ENCODE results near the gene PSORS1C1.

The PSORS1C1 gene

GRCh38 chr6:31142361-31142761, 27.8 kb downstream of the PSORS1C1 start:
- Histone ChIP-seq H3K27me3 (ENCODE audit: control insufficient read depth, low read length) (no peaks in the 10 kb centered on the region), H3K9me3 (ENCODE audit: control insufficient read depth, insufficient read depth, low read length) (no peaks in the 10 kb centered on the region), H3F3A (ENCODE audit: control insufficient read depth, insufficient read depth) (no peaks in the 10 kb centered on the region), H3K79me2 (ENCODE audit: control insufficient read depth, low read length) (no peaks in the 10 kb centered on the region), H3K4me2 (ENCODE audit: low read length) (no peak overlapping the region), H4K20me1 (ENCODE audit: control insufficient read depth, insufficient read depth, low read depth, low read length) (no peaks in the 10 kb centered on the region), H3K4me3 (ENCODE audit: low read length) (no peak overlapping the region), H3K9me2 (replicated peaks; ENCODE audit: control insufficient read depth, low read length) (no peaks in the 10 kb centered on the region), H3K4me1 (ENCODE audit: control insufficient read depth, low read length) (peaks cover 5% of the 10 kb centered on the region), H3K36me3 (ENCODE audit: control insufficient read depth, low read length) (peaks cover 12% of the 10 kb centered on the region), H3K27ac (ENCODE audit: low read depth, low read length) (no peak overlapping the region)
- TF ChIP-seq CTCF (IDR thresholded peaks at IDR 0.05; ENCODE audit: low read depth, low read length, poor library complexity, severe bottlenecking) (no peak), EZH2phosphoT487 (IDR thresholded peaks at IDR 0.05; ENCODE audit: borderline replicate concordance, low read length) (no peak)

- TF ChIP-seq EZH2phosphoT487 (IDR thresholded peaks at IDR 0.05; ENCODE audit: borderline replicate concordance, low read length) (no peak), CTCF (IDR thresholded peaks at IDR 0.05; ENCODE audit: low read depth, low read length, poor library complexity, severe bottlenecking) (no peak)
Measured at GRCh38 chr6:31143148-31143547, 28.5 kb downstream of the PSORS1C1 start.

GRCh38 chr6:31144296-31144969, 29.8 kb downstream of the PSORS1C1 start:
- Histone ChIP-seq H3K4me1 (ENCODE audit: control insufficient read depth, low read length) (no peaks in the 10 kb centered on the region), H3K9me2 (replicated peaks; ENCODE audit: control insufficient read depth, low read length) (no peaks in the 10 kb centered on the region), H4K20me1 (ENCODE audit: control insufficient read depth, insufficient read depth, low read depth, low read length) (no peaks in the 10 kb centered on the region), H3K9me3 (ENCODE audit: control insufficient read depth, insufficient read depth, low read length) (no peaks in the 10 kb centered on the region), H3K4me2 (ENCODE audit: low read length) (no peak overlapping the region), H3K27me3 (ENCODE audit: control insufficient read depth, low read length) (no peaks in the 10 kb centered on the region), H3F3A (ENCODE audit: control insufficient read depth, insufficient read depth) (no peaks in the 10 kb centered on the region), H3K4me3 (ENCODE audit: low read length) (no peak overlapping the region), H3K27ac (ENCODE audit: low read depth, low read length) (no peak overlapping the region), H3K79me2 (ENCODE audit: control insufficient read depth, low read length) (no peaks in the 10 kb centered on the region), H3K36me3 (ENCODE audit: control insufficient read depth, low read length) (peaks cover 12% of the 10 kb centered on the region)
- TF ChIP-seq EZH2phosphoT487 (IDR thresholded peaks at IDR 0.05; ENCODE audit: borderline replicate concordance, low read length) (no peak), CTCF (IDR thresholded peaks at IDR 0.05; ENCODE audit: low read depth, low read length, poor library complexity, severe bottlenecking) (no peak)

More at GRCh38 chr6:31143148-31143547, 28.5 kb downstream of the PSORS1C1 start:
- no peaks in the 10 kb centered on the region for H4K20me1 ChIP-seq (ENCODE audit: control insufficient read depth, insufficient read depth, low read depth, low read length)
- no peak overlapping the region for H3K4me3 ChIP-seq (ENCODE audit: low read length)
- H3K4me2 ChIP-seq (ENCODE audit: low read length): no peak overlapping the region
- H3K4me1 ChIP-seq (ENCODE audit: control insufficient read depth, low read length): no peaks in the 10 kb centered on the region
- H3K9me3 ChIP-seq (ENCODE audit: control insufficient read depth, insufficient read depth, low read length): no peaks in the 10 kb centered on the region
- peaks cover 12% of the 10 kb centered on the region for H3K36me3 ChIP-seq (ENCODE audit: control insufficient read depth, low read length)
- no peak overlapping the region for H3K27ac ChIP-seq (ENCODE audit: low read depth, low read length)
- H3K79me2 ChIP-seq (ENCODE audit: control insufficient read depth, low read length): no peaks in the 10 kb centered on the region
- H3K9me2 ChIP-seq (replicated peaks; ENCODE audit: control insufficient read depth, low read length): no peaks in the 10 kb centered on the region
- H3K27me3 ChIP-seq (ENCODE audit: control insufficient read depth, low read length): no peaks in the 10 kb centered on the region
- H3F3A ChIP-seq (ENCODE audit: control insufficient read depth, insufficient read depth): no peaks in the 10 kb centered on the region
